B cell (primary cell): ENCODE measurements around the gene KRTAP20-1.

Experiments
- CTCF ChIP-seq: fragments of 200-600 bp; IDR thresholded peaks from one replicate; pipeline ENCODE4 v1.8.0; 2022; ENCODE audit warnings: antibody characterized with exemption, mild to moderate bottlenecking
- EZH2 ChIP-seq: IDR thresholded peaks from 2 replicates; pipeline ENCODE4 v1.6.1; 2012; ENCODE audit warnings: borderline replicate concordance, low read depth, mild to moderate bottlenecking, moderate library complexity, low read length; ENCODE audit not compliant: insufficient read depth, poor library complexity, severe bottlenecking

GRCh38 chr21:30590297-30590696, 25.9 kb upstream of the KRTAP20-1 start, which contains the start of gene KRTAP22-2:
- no peak for TF ChIP-seq EZH2
- no peak for TF ChIP-seq CTCF
